ENCODE results near the gene PRDM5.

DNA sequence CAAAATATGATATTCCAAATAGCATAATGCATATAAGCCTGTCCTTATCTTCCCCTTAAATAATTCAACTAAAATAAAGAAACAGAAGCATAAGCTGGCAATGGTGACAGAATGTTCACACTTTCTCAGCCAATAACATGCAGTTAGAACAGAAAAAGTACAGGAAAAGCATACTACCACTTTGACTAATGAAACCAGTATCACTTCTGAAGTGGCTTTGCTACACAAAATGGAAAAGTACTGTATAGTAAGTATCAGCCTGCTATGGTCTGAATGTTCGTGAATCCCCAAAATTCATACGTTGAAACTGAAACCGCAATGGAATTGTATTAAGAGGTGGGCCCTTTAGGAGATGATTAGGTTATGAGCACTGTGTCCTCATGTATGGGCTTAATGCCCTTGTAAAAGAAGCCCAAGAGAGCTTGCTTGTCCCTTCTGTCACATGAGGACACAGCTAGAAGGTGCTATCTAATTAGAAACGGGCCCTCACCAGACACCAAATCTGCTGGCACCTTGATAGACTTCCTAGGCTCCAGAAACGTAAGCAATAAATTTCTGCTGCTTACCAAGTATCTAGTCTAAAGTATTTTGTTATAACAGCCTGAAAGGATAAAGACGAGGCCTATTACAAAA, 102.6 kb downstream of the PRDM5 start:
- TF ChIP-seq CTCF (conservative IDR thresholded peaks at IDR 0.05 in 1 of 2, IDR thresholded peaks at IDR 0.05 in 1 of 2; ENCODE audit: low read depth in 1 of 2, low read length in 2 of 2) (no peak), EZH2 (IDR thresholded peaks at IDR 0.05; ENCODE audit: low read length, missing control alignments) (no peak)

Data from fibroblast of lung (primary cell).